BLaER1 treated with 17β-estradiol and CSF1 and Interleukin-3, amounts not matched to agents 10 nM and 100 nM (cell line): Measurements from ENCODE around the gene CDKL1.

ENCODE experiments used
- H3K27ac ChIP-seq, 11 experiments: shearing (Covaris generic); formaldehyde crosslinking; 2 replicates each; pipeline ENCODE4 v1.8.1; 2022
- H3K27me3 ChIP-seq, 11 experiments: shearing (Covaris generic); formaldehyde crosslinking; 2 replicates each; pipeline ENCODE4 v1.8.1; 2022
- H3K36me3 ChIP-seq, 11 experiments: shearing (Covaris generic); formaldehyde crosslinking; 2 replicates each; pipeline ENCODE4 v1.8.1; 2022
- H3K4me1 ChIP-seq, 10 experiments: shearing (Covaris generic); formaldehyde crosslinking; 2 replicates each; pipeline ENCODE4 v1.8.1; 2022
- H3K4me2 ChIP-seq, 11 experiments: shearing (Covaris generic); formaldehyde crosslinking; 2 replicates each; pipeline ENCODE4 v1.8.1; 2022
- H3K4me3 ChIP-seq, 10 experiments: shearing (Covaris generic); formaldehyde crosslinking; 2 replicates each; pipeline ENCODE4 v1.8.1; 2022
- H3K9ac ChIP-seq, 11 experiments: shearing (Covaris generic); formaldehyde crosslinking; 2 replicates each; pipeline ENCODE4 v1.8.1; 2022
- H3K9me3 ChIP-seq, 11 experiments: shearing (Covaris generic); formaldehyde crosslinking; replicated peaks in 1 of 11; 2 replicates each; pipeline ENCODE4 v1.8.1; 2022
- H4K20me1 ChIP-seq, 11 experiments: shearing (Covaris generic); formaldehyde crosslinking; 2 replicates each; pipeline ENCODE4 v1.8.1; 2022
- Cebpa-rat ChIP-seq, 11 experiments: shearing (Covaris generic); IDR thresholded peaks; 2 replicates each; pipeline ENCODE4 v1.8.1; 2022

The CDKL1 gene

DNA sequence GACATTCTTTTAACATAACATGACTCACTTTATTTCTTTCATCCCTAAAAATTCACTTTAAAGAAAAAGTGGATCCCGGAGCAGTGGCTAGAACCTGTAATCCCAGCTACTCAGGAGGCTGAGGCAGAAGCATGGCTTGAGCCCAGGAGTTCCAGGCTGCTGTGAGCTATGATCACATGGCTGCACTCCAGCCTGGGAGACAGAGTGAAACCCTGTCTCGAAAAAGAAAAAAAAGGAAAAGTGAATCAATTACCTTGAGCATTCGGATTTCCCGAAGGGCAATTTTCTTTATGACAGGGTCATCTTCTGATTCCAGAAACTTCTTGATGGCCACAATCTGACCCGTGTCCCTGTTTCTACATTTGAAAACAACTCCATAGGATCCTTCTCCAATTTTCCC is 1.2 kb downstream of the CDKL1 start:
- peak overlapping the region; percentile 91 to 100 (median 97); a peak in 20 of 22 replicates for H3K4me2 ChIP-seq
- no peak overlapping the region for H3K9ac ChIP-seq
- no peaks in the 10 kb centered on the region for H3K36me3 ChIP-seq
- H3K27ac ChIP-seq = no peak overlapping the region
- H3K4me3 ChIP-seq = peak overlapping the region in 1 of 10 experiments; percentile 72; a peak in 2 of 20 replicates
- no peaks in the 10 kb centered on the region for H4K20me1 ChIP-seq
- peaks cover 0 to 31% (median 26%) of the 10 kb centered on the region in 11 experiments; a peak in 19 of 22 replicates for H3K27me3 ChIP-seq
- H3K9me3 ChIP-seq = no peaks in the 10 kb centered on the region
- peaks cover 17 to 35% (median 26%) of the 10 kb centered on the region in 10 experiments; a peak in 19 of 20 replicates for H3K4me1 ChIP-seq
- no peak for TF ChIP-seq Cebpa-rat (IDR thresholded peaks at IDR 0.05)

DNA sequence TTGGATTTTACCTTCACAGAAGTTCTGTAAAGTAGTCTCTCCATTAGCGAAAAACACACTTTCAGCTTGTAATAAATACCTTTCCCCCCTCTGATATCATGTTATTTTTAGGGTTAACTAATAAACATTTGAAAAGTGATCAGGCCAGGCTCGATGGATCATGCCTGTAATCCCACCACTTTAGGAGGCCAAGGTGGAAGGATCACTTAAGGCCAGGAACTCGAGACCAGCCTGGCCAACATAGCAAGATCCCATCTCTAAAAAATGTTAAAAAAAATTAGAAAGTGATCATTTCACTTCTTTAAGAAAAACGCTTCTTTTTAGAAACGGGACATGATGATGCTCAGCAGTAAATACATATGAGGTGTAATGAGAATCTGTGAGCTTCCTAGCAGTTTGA is 2.0 kb downstream of the CDKL1 start:
- Histone ChIP-seq H3K27ac (no peak overlapping the region), H4K20me1 (no peaks in the 10 kb centered on the region), H3K36me3 (no peaks in the 10 kb centered on the region), H3K4me3 (no peak overlapping the region), H3K9ac (no peak overlapping the region), H3K27me3 (peaks cover 0 to 31% (median 26%) of the 10 kb centered on the region in 11 experiments; a peak in 19 of 22 replicates), H3K9me3 (no peaks in the 10 kb centered on the region), H3K4me2 (no peak overlapping the region), H3K4me1 (peaks cover 13 to 33% (median 22%) of the 10 kb centered on the region in 10 experiments; a peak in 19 of 20 replicates)
- no peak for TF ChIP-seq Cebpa-rat (IDR thresholded peaks at IDR 0.05)

DNA sequence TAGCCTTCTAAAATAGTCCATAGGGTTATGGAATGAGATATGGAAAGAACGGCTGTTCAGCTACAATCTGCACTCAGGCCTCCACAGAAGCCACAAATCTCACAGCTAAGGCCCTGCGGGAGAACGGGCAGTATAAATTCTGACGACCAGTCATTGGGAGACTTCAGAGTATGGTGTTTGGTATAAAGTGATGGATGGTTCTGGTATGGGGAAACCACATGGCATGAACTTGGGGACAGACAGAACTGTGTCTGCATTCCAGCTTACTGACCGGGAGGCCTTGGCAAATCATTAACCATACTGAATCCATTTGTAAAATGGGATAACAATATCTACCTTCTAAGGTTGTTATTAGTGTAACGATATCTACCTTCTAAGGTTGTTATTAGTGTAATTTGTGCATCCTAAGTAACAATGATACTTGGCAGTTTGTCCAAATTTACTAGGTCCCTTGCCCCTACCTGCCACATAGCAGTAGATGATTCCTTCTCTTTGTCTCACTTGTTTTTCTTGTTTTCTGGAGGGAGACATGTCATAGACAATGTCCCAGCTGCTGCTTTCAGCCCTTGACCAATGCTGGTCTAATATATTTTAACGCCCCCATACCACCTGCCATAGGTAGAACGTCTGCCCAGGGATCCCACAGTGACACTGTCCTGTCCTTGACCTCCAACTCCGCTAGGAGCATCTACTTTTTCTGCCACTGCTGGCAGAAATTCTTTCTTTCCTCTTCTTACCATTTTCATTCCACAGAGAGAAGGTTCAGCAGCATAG is 6.8 kb downstream of the CDKL1 start:
- H3K9ac ChIP-seq = no peak overlapping the region
- no peaks in the 10 kb centered on the region for H3K9me3 ChIP-seq
- H3K27me3 ChIP-seq = no peaks in the 10 kb centered on the region
- H4K20me1 ChIP-seq = no peaks in the 10 kb centered on the region
- H3K4me2 ChIP-seq = no peak overlapping the region
- H3K4me3 ChIP-seq = no peak overlapping the region
- no peaks in the 10 kb centered on the region for H3K36me3 ChIP-seq
- H3K4me1 ChIP-seq = no peaks in the 10 kb centered on the region
- TF ChIP-seq Cebpa-rat (IDR thresholded peaks at IDR 0.05) = no peak
- H3K27ac ChIP-seq = no peak overlapping the region

DNA sequence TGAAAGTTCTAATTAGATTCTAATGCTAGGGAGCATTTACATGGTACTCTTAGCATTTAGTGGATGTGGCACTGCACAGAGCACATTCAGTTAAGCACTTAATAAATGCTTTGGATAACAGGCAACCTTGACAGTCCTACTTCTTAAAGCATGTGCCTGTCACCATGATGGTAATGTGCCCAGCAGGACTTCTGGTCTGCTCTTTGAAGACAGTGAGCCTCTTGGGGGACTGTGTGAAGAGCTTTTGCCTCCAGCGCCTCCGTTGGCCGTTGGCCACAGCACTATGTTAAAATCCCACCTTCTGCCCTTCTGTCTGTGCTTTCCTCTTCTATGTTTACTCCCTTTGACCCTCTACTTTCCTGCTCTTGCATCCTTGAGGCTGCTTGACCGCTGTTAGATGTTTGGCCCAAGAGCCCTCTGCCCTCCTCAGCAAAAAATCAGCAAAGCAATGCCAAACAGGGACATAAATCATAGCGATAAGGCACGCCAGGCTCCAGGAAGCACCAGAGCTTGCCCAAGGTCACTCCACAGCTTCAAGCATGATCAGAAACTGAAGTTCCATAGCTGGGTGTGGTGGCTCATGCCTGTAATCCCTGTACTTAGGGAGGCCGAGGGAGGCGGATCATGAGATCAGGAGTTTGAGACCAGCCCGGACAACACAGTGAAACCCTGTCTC is 8.3 kb downstream of the CDKL1 start:
- Histone ChIP-seq H3K4me1 (no peaks in the 10 kb centered on the region), H3K4me2 (no peak overlapping the region), H3K4me3 (no peak overlapping the region), H3K27ac (no peak overlapping the region), H3K36me3 (no peaks in the 10 kb centered on the region), H4K20me1 (no peaks in the 10 kb centered on the region), H3K9me3 (no peaks in the 10 kb centered on the region), H3K9ac (no peak overlapping the region), H3K27me3 (no peaks in the 10 kb centered on the region)
- no peak for TF ChIP-seq Cebpa-rat (IDR thresholded peaks at IDR 0.05)

DNA sequence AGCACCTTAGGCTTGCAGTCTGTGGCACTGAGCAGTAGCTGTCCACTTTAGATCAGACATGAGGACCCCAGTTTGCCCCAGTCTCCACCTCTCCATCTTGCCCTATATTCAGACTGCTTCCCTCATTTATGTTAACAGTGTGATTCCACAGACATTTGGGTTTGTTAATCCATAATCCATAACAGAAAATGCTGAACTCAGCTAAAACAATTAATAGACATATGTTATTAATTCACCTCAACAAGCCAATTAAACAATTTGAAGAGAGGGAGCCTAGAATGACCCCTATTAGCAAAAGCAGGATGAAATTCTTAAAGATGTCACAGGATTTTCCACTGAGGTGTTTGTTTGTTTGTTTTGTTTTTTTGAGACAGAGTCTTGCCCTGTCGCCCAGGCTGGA is 9.1 kb downstream of the CDKL1 start:
- Histone ChIP-seq H3K9ac (no peak overlapping the region), H3K36me3 (no peaks in the 10 kb centered on the region), H3K9me3 (no peaks in the 10 kb centered on the region), H3K4me2 (no peak overlapping the region), H3K4me1 (no peaks in the 10 kb centered on the region), H3K27ac (no peak overlapping the region), H4K20me1 (no peaks in the 10 kb centered on the region), H3K4me3 (no peak overlapping the region), H3K27me3 (no peaks in the 10 kb centered on the region)
- no peak for TF ChIP-seq Cebpa-rat (IDR thresholded peaks at IDR 0.05)

DNA sequence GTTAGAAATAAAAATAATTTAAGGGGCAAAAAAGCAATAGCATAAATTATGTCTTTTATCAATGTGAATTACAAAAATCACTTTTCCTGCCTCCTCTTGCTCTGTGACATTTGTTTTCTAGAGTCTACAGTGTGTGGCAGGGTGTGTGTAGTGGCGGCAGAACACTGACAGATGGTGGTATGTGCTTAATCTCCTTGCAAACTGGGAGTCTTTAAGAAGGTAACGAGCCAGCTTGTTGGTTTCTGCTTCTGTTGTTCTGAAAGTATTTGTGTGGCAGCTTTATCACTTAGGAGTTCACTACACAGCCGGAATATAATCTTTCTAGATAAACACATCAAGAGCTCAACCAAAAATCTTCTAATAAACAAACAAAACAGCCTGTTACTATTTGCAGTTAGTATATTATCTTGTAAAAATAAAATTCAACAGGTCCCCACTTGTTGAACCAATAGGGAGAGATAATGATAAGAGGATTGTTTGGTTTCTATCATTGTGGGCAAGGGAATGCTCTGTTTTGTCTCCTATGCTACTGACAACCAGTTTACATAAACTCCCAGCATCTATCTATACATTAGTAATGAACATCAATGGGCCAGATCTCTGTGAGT is 13.0 kb downstream of the CDKL1 start:
- Histone ChIP-seq H3K27me3 (no peaks in the 10 kb centered on the region), H3K9ac (no peak overlapping the region)

DNA sequence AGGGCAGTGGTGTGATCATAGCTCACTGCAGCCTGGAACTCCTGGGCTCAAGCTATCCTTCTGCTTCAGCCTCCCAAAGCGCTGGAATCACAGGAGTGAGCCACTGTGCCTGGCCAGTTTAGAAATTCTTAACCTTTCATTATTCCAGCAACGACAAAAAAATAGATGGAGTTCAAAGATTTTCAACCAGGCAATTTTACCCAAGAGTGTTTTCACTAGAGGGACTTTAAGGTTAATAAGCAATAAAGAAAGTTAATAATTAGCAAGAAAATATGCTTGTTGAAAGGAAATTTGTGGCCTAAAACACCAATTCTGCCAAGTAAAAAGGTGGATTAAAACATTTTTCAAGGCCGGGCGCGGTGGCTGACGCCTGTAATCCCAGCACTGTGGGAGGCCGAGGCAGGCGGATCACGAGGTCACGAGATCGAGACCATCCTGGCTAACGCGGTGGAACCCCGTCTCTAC is 14.8 kb downstream of the CDKL1 start:
- Histone ChIP-seq H4K20me1 (no peaks in the 10 kb centered on the region), H3K9me3 (no peaks in the 10 kb centered on the region), H3K4me2 (no peak overlapping the region), H3K4me3 (no peak overlapping the region), H3K27me3 (no peaks in the 10 kb centered on the region), H3K9ac (no peak overlapping the region), H3K4me1 (peaks cover 0 to 8% (median 0%) of the 10 kb centered on the region in 10 experiments; a peak in 4 of 20 replicates), H3K36me3 (no peaks in the 10 kb centered on the region), H3K27ac (no peak overlapping the region)
- TF ChIP-seq Cebpa-rat (IDR thresholded peaks at IDR 0.05) = no peak

More for the DNA sequence above, 13.0 kb downstream of the CDKL1 start:
- no peak overlapping the region for H3K4me3 ChIP-seq
- H3K4me2 ChIP-seq = no peak overlapping the region
- H3K36me3 ChIP-seq = no peaks in the 10 kb centered on the region
- TF ChIP-seq Cebpa-rat (IDR thresholded peaks at IDR 0.05) = no peak
- H3K27ac ChIP-seq = no peak overlapping the region
- H4K20me1 ChIP-seq = no peaks in the 10 kb centered on the region
- H3K4me1 ChIP-seq = no peaks in the 10 kb centered on the region
- H3K9me3 ChIP-seq = no peaks in the 10 kb centered on the region

DNA sequence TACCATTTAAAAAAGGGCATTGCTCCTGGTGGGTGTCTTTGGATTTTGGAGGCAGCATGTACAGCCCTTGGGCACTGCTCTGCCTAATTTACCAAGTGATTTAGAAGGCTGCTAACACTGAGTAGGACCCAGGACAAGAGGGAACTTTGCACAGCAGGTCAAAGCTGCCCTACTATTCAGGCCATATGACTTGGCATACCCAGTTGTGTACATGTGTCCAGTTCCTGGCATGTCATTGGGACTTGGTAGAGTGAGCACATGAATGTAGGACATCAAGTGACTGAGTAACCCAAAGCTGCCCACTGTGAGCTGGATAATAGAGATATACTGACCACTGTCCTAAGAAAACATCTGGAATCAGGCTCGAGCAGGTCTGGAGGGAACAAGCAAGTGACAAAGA is 15.7 kb downstream of the CDKL1 start:
- no peak overlapping the region for H3K4me3 ChIP-seq
- H3K27ac ChIP-seq = no peak overlapping the region
- no peaks in the 10 kb centered on the region for H3K36me3 ChIP-seq
- no peak overlapping the region for H3K4me2 ChIP-seq
- H3K9ac ChIP-seq = no peak overlapping the region
- peaks cover 0 to 14% (median 1%) of the 10 kb centered on the region in 10 experiments; a peak in 6 of 20 replicates for H3K4me1 ChIP-seq
- no peaks in the 10 kb centered on the region for H3K27me3 ChIP-seq
- no peak for TF ChIP-seq Cebpa-rat (IDR thresholded peaks at IDR 0.05)
- H4K20me1 ChIP-seq = no peaks in the 10 kb centered on the region
- no peaks in the 10 kb centered on the region for H3K9me3 ChIP-seq

DNA sequence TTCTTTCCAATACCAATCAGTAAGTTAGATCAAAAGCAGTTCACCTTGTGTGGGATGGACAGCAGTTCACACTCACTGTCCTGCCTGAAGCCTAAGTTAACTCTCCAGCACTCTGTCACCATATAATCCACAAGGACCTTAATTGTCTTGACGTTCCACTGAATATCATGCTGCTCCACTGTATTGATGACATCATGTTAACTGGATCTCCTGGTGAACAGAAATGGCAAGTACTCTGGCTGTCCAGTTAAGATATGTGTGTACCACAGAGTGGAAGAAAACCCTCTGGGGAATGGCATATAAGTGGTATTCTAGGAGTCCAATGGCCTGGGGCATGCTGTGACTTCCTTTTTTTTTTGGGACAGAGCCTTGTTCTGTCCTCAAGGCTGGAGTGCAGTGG is 16.2 kb downstream of the CDKL1 start:
- H3K9ac ChIP-seq = no peak overlapping the region
- H3K36me3 ChIP-seq = no peaks in the 10 kb centered on the region
- no peak overlapping the region for H3K4me3 ChIP-seq
- no peak overlapping the region for H3K27ac ChIP-seq
- no peaks in the 10 kb centered on the region for H4K20me1 ChIP-seq
- TF ChIP-seq Cebpa-rat (IDR thresholded peaks at IDR 0.05) = no peak
- H3K4me2 ChIP-seq = no peak overlapping the region
- no peaks in the 10 kb centered on the region for H3K9me3 ChIP-seq
- no peaks in the 10 kb centered on the region for H3K27me3 ChIP-seq
- H3K4me1 ChIP-seq = peaks cover 0 to 18% (median 1%) of the 10 kb centered on the region in 10 experiments; a peak in 6 of 20 replicates
